ENCODE data around the gene RAD21L1.

DNA sequence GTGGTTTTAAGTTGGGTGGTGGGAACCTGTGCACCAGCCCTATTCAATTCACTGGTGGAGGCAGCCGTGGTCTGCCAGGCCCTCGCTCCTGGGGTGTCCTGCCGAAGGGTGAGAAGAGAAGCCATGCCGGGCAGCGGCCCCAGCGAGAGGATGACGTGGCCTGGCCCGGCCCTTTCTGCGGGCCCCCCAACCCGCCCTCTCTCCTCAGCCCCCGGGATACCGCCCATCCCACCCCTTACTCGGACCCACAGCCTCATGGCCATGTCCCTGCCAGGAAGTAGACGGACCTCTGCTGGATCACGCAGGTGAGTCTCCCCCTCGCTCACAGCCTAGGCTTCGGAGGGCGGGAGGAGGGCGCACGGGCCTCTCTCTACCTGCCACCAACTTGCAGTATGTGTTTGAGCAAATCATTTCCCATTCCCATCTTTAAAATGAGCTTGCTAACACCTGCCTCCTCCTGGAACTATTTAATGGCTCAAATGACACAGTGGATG is 70.3 kb downstream of the RAD21L1 start:
- TF ChIP-seq CTCF (IDR thresholded peaks at IDR 0.05) = no peak
- TF ChIP-seq POLR2A (IDR thresholded peaks at IDR 0.05) = no peak
